ENCODE results near the gene TUBA4B.

The TUBA4B gene

DNA sequence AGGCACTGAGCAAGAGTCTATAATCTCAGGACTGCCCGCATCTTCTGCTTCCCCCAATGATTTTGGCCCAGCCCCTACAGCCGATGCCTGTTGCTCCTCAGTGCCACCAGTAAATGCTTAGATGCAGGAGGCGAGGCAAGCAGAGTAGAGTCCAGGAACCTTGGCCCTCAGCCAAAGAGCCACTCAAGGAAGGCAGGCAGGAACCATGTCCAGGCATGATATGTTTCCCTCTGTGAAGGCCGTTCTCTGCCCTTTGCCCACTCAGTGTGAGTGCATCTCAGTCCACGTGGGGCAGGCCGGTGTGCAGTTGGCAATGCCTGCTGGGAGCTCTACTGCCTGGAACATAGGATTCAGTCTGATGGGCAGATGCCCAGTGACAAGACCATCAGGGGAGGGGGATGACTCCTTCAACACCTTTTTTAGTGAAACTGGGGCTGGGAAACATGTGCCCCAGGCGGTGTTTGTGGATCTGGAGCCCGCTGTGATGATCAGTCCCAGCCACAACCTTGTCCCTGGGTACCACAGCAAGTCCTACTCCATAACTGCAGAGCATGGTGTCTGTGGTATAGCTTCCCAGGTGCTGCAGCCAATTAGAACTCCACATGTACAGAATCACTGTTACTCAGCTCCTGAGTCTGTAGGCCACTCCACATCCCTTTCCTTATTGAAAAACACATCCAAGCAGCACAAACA, 16.5 kb downstream of the TUBA4B start:
- Histone ChIP-seq H3K4me3 (ENCODE audit: severe bottlenecking) (no peak overlapping the region), H3K4me1 (ENCODE audit: insufficient read depth, poor library complexity, severe bottlenecking) (peaks cover 29% of the 10 kb centered on the region), H3K27ac (ENCODE audit: poor library complexity, severe bottlenecking) (peak overlapping the region; percentile 37), H3K36me3 (ENCODE audit: low read depth) (no peaks in the 10 kb centered on the region), H3K9me3 (ENCODE audit: severe bottlenecking) (no peaks in the 10 kb centered on the region), H3K27me3 (ENCODE audit: insufficient read depth, poor library complexity, severe bottlenecking) (no peaks in the 10 kb centered on the region)
- ATAC-seq (ENCODE audit: low read depth) (no peak), DNase-seq (ENCODE audit: low spot score) (no peak)
- TF ChIP-seq, protein P1, sequence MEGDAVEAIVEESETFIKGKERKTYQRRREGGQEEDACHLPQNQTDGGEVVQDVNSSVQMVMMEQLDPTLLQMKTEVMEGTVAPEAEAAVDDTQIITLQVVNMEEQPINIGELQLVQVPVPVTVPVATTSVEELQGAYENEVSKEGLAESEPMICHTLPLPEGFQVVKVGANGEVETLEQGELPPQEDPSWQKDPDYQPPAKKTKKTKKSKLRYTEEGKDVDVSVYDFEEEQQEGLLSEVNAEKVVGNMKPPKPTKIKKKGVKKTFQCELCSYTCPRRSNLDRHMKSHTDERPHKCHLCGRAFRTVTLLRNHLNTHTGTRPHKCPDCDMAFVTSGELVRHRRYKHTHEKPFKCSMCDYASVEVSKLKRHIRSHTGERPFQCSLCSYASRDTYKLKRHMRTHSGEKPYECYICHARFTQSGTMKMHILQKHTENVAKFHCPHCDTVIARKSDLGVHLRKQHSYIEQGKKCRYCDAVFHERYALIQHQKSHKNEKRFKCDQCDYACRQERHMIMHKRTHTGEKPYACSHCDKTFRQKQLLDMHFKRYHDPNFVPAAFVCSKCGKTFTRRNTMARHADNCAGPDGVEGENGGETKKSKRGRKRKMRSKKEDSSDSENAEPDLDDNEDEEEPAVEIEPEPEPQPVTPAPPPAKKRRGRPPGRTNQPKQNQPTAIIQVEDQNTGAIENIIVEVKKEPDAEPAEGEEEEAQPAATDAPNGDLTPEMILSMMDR (IDR thresholded peaks at IDR 0.05; ENCODE audit: poor library complexity, severe bottlenecking) = no peak

DNA sequence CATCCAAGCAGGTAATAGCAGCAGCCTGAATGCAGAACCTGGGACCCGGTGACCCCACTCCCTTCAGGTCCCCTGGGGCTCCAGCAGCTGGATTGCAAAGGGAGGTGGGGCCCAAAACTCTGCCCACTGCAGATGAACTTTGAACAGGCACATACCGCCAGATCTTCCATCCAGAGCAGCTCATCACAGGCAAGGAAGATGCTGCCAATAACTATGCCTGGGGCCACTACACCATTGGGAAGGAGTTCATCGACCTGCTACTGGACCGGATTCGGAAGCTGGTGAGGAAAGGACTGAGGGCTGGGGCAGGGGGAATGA, 17.0 kb downstream of the TUBA4B start:
- no peaks in the 10 kb centered on the region for H3K9me3 ChIP-seq (ENCODE audit: severe bottlenecking)
- H3K4me1 ChIP-seq (ENCODE audit: insufficient read depth, poor library complexity, severe bottlenecking) = peaks cover 34% of the 10 kb centered on the region
- H3K4me3 ChIP-seq (ENCODE audit: severe bottlenecking) = no peak overlapping the region
- no peaks in the 10 kb centered on the region for H3K27me3 ChIP-seq (ENCODE audit: insufficient read depth, poor library complexity, severe bottlenecking)
- TF ChIP-seq, protein P1 (IDR thresholded peaks at IDR 0.05; ENCODE audit: poor library complexity, severe bottlenecking) = no peak
- ATAC-seq (ENCODE audit: low read depth) (no peak), DNase-seq (ENCODE audit: low spot score) (no peak)
- peak overlapping the region; percentile 37 for H3K27ac ChIP-seq (ENCODE audit: poor library complexity, severe bottlenecking)
- H3K36me3 ChIP-seq (ENCODE audit: low read depth) = no peaks in the 10 kb centered on the region

DNA sequence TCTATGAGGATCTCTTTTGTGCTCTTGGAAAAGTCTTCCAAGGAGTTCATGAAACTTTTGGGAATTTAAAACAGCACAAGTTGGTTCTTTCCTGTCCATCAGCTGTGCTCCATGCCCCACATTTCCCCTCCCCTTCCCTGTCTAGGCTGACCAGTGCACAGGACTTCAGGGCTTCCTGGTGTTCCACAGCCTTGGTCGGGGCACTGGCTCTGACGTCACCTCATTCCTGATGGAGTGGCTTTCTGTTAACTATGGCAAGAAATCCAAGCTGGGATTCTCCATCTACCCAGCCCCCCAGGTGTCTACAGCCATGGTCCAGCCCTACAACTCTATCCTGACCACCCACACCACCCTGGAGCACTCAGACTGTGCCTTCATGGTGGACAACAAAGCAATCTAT, 18.0 kb downstream of the TUBA4B start:
- Histone ChIP-seq H3K27me3 (ENCODE audit: insufficient read depth, poor library complexity, severe bottlenecking) (no peaks in the 10 kb centered on the region), H3K4me1 (ENCODE audit: insufficient read depth, poor library complexity, severe bottlenecking) (peaks cover 40% of the 10 kb centered on the region), H3K4me3 (ENCODE audit: severe bottlenecking) (no peak overlapping the region), H3K27ac (ENCODE audit: poor library complexity, severe bottlenecking) (no peak overlapping the region), H3K36me3 (ENCODE audit: low read depth) (no peaks in the 10 kb centered on the region), H3K9me3 (ENCODE audit: severe bottlenecking) (no peaks in the 10 kb centered on the region)
- TF ChIP-seq, protein P1 (IDR thresholded peaks at IDR 0.05; ENCODE audit: poor library complexity, severe bottlenecking) = no peak
- DNase-seq (ENCODE audit: low spot score) = no peak
- ATAC-seq (ENCODE audit: low read depth) = no peak

DNA sequence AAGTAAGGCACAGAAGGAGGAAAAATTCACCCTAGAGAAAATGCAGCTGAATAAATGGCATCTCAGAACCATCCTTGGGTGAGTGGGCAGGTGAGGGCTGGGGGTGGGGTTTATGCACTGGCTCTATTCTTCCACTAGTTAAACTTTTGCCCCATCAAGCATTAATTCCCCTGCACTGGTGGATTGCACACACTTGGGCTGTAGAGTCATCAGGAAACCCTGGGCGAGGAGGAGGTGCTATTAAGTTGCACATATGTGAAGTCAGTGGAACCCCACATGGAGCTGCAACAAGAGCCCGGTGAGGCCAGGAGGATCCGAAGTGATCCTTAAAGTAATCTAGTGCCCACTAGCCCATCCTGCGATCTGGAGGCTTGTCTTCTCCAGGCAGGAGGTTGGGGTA, 19.3 kb downstream of the TUBA4B start:
- ATAC-seq (ENCODE audit: low read depth) = no peak
- peaks cover 44% of the 10 kb centered on the region for H3K4me1 ChIP-seq (ENCODE audit: insufficient read depth, poor library complexity, severe bottlenecking)
- no peaks in the 10 kb centered on the region for H3K9me3 ChIP-seq (ENCODE audit: severe bottlenecking)
- TF ChIP-seq, protein P1 (IDR thresholded peaks at IDR 0.05; ENCODE audit: poor library complexity, severe bottlenecking) = no peak
- no peaks in the 10 kb centered on the region for H3K27me3 ChIP-seq (ENCODE audit: insufficient read depth, poor library complexity, severe bottlenecking)
- DNase-seq (ENCODE audit: low spot score) = no peak
- H3K27ac ChIP-seq (ENCODE audit: poor library complexity, severe bottlenecking) = peak overlapping the region; percentile 100
- H3K36me3 ChIP-seq (ENCODE audit: low read depth) = no peaks in the 10 kb centered on the region
- no peak overlapping the region for H3K4me3 ChIP-seq (ENCODE audit: severe bottlenecking)

DNA sequence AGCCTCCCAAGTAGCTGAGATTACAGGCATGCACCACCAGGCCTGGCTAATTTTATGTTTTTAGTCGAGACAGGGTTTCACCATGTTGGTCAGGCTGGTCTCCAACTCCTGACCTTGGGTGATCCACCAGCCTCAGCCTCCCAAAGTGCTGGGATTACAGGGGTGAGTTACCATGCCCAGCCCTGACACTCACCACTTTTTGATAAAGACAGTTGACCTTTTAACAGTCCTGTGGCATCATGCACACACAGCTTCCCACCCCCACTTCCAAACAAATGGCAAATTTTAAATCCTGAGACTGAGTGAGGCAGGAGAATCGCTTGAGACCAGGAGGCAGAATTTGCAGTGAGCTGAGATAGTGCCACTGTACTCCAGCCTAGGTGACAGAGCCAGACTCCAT, 20.0 kb downstream of the TUBA4B start:
- no peaks in the 10 kb centered on the region for H3K36me3 ChIP-seq (ENCODE audit: low read depth)
- H3K27me3 ChIP-seq (ENCODE audit: insufficient read depth, poor library complexity, severe bottlenecking) = no peaks in the 10 kb centered on the region
- DNase-seq (ENCODE audit: low spot score) (no peak), ATAC-seq (ENCODE audit: low read depth) (no peak)
- peaks cover 48% of the 10 kb centered on the region for H3K4me1 ChIP-seq (ENCODE audit: insufficient read depth, poor library complexity, severe bottlenecking)
- TF ChIP-seq, protein P1 (IDR thresholded peaks at IDR 0.05; ENCODE audit: poor library complexity, severe bottlenecking) = no peak
- H3K9me3 ChIP-seq (ENCODE audit: severe bottlenecking) = no peaks in the 10 kb centered on the region
- H3K27ac ChIP-seq (ENCODE audit: poor library complexity, severe bottlenecking) = peak overlapping the region; percentile 100
- H3K4me3 ChIP-seq (ENCODE audit: severe bottlenecking) = no peak overlapping the region

Data from RWPE2 (cell line).